Adrenal gland (tissue), 12 donors: ENCODE measurements around the gene GDF2. TPM values are rescaled to one million over a fixed set of nuclear protein-coding genes. Genes with fewer than 3 reads are reported as not detected.

Experiments
- DNase-seq, 7 donors: peaks; one replicate each; pipeline ENCODE4 v3.0.0-alpha.2; 2019 to 2020
- H3K27ac ChIP-seq, 5 donors: fragments of 200-600 bp; sonication (generic) in 4 of 5; 1 replicate in 3 of 5; 2 replicates in 2 of 5; pipeline versions ENCODE4 v1.5.1 to v1.8.0; 2016 to 2020; ENCODE audit warnings: mild to moderate bottlenecking in 1 of 5
- H3K27me3 ChIP-seq: fragments of 200-600 bp; 2 replicates; pipeline ENCODE4 v1.8.0; 2021
- H3K36me3 ChIP-seq, 2 donors: fragments of 200-600 bp; replicated peaks in 1 of 2; 1 replicate in 1 of 2; 2 replicates in 1 of 2; pipeline versions ENCODE4 v1.5.1 to v1.8.0; 2018 to 2022
- H3K4me1 ChIP-seq, 2 donors: fragments of 200-600 bp; replicated peaks in 1 of 2; 1 replicate in 1 of 2; 2 replicates in 1 of 2; pipeline versions ENCODE4 v1.5.1 to v1.8.0; 2018 to 2021
- H3K4me3 ChIP-seq, 4 donors: fragments of 200-600 bp; sonication (generic) in 3 of 4; one replicate each; pipeline ENCODE4 v1.5.1; 2016 to 2018
- H3K9me3 ChIP-seq, 3 donors: fragments of 200-600 bp; sonication (generic) in 1 of 3; replicated peaks in 1 of 3; 1 replicate in 2 of 3; 2 replicates in 1 of 3; pipeline versions ENCODE4 v1.5.1 to v1.8.0; 2016 to 2021
- CTCF ChIP-seq, 6 experiments: fragments of 450-650 bp in 4 of 6; fragments of 200-600 bp in 2 of 6; sonication (generic) in 1 of 6; IDR thresholded peaks; 1 replicate in 5 of 6; 2 replicates in 1 of 6; pipeline versions ENCODE4 v1.5.1 to v1.8.0; 2016 to 2021; ENCODE audit warnings: antibody characterized with exemption in 6 of 6, mild to moderate bottlenecking in 2 of 6, moderate library complexity in 1 of 6
- POLR2A ChIP-seq, 2 donors: fragments of 450-650 bp; IDR thresholded peaks; one replicate each; pipeline ENCODE4 v1.6.1; 2017; ENCODE audit warnings: antibody characterized with exemption in 2 of 2, mild to moderate bottlenecking in 2 of 2, moderate library complexity in 1 of 2
- WGBS, 4 donors: extraction: QIAGEN DNeasy Blood & Tissue Kit in 2 of 4; methylation state at CpG; one replicate each; pipeline versions ENCODE4 v1.1.5 to v1.1.7; 2013 to 2017; 5-methylcytosine and 5-hydroxymethylcytosine counted together
- intact Hi-C, 2 donors: fragments of 100-400 bp; cut with DNase I; formaldehyde crosslinking; loops; one replicate each; pipeline versions ENCODE4 v1.14.1 to v1.15.0; 2022 to 2023
- polyA plus RNA-seq, 3 donors: library from polyadenylated mRNA; stranded (reverse); fragments of 200-250 nt in 2 of 3; fragments of 350-450 nt in 1 of 3; fragmentation: Illumina TruSeq in 1 of 3; extraction: RNeasy Lipid Tissue Mini Kit (QIAGEN cat#74804) in 1 of 3; gene quantifications; one replicate each; pipeline ENCODE4 v1.2.3, GENCODE V29; 2013 to 2014
- total RNA-seq, 9 donors: library from RNA; depleted of rRNA in 4 of 9; stranded (reverse); fragments of >200 nt in 4 of 9; fragments of 120-200 nt in 1 of 9; fragmentation: NEBNext Ultra II Directional in 1 of 9; extraction: Animal tissue kit (Norgen Biotek cat#: 25700) in 1 of 9; gene quantifications; one replicate each; pipeline versions ENCODE4 v1.1.0 to v1.2.4, GENCODE V29; 2013 to 2023
- donor health status: healthy with polysubstance abuse.
- donor health status: Bipolar disorder and iron deficiency.
- donor health status: DM: yes; HTN: yes; CAD: no.
- donor health status: DM: no; HTN: no; CAD: no.
- donor health status: DM: no; HTN: no; CAD: no.
- donor health status: DM: yes; HTN: yes; CAD: no.

Gene GDF2
- total and polyA plus RNA-seq, 12 donors = 0.11 TPM; not detected in 11

GRCh38 chr10:47287805-47288204 lies 34.4 kb upstream of the GDF2 start:
- no peak overlapping the region for H3K27ac ChIP-seq
- no peaks in the 10 kb centered on the region for H3K9me3 ChIP-seq
- peak in 1 of 7 donors; percentile 31 for DNase-seq
- no peaks in the 10 kb centered on the region for H3K4me1 ChIP-seq
- intact Hi-C loops = no loop called here
- no peaks in the 10 kb centered on the region for H3K27me3 ChIP-seq
- no peak overlapping the region for H3K4me3 ChIP-seq
- H3K36me3 ChIP-seq = no peaks in the 10 kb centered on the region
- 80 to 91% (median 87%) methylated on average over 5 to 6 of the region's 6 CpGs for WGBS, 4 donors
- TF ChIP-seq POLR2A (IDR thresholded peaks at IDR 0.05) (no peak), CTCF (IDR thresholded peaks at IDR 0.05) (no peak)

GRCh38 chr10:47288236-47288635 lies 34.0 kb upstream of the GDF2 start:
- no peaks in the 10 kb centered on the region for H3K9me3 ChIP-seq
- 85 to 92% (median 92%) methylated on average over 8 of the region's 8 CpGs for WGBS, 4 donors

GRCh38 chr10:47288916-47289495 lies 33.2 kb upstream of the GDF2 start:
- H3K4me3 ChIP-seq = no peak overlapping the region
- intact Hi-C loops = no loop called here
- peak in 2 of 7 donors; percentile 3 to 14 for DNase-seq
- no peaks in the 10 kb centered on the region for H3K4me1 ChIP-seq
- H3K36me3 ChIP-seq = no peaks in the 10 kb centered on the region
- no peak overlapping the region for H3K27ac ChIP-seq
- WGBS, 4 donors = 70 to 80% (median 76%) methylated on average over 6 to 9 of the region's 9 CpGs
- H3K9me3 ChIP-seq = no peaks in the 10 kb centered on the region
- TF ChIP-seq POLR2A (IDR thresholded peaks at IDR 0.05) (no peak), CTCF (IDR thresholded peaks at IDR 0.05) (no peak)
- no peaks in the 10 kb centered on the region for H3K27me3 ChIP-seq

More at GRCh38 chr10:47288236-47288635, 34.0 kb upstream of the GDF2 start:
- no peak overlapping the region for H3K27ac ChIP-seq
- no peaks in the 10 kb centered on the region for H3K27me3 ChIP-seq
- no peaks in the 10 kb centered on the region for H3K4me1 ChIP-seq
- TF ChIP-seq POLR2A (IDR thresholded peaks at IDR 0.05) (no peak), CTCF (IDR thresholded peaks at IDR 0.05) (no peak)
- no peak overlapping the region for H3K4me3 ChIP-seq
- DNase-seq = peak in 1 of 7 donors; percentile 6
- H3K36me3 ChIP-seq = no peaks in the 10 kb centered on the region
- intact Hi-C loops = no loop called here

GRCh38 chr10:47289921-47290320 lies 32.3 kb upstream of the GDF2 start:
- no peaks in the 10 kb centered on the region for H3K9me3 ChIP-seq
- TF ChIP-seq POLR2A (IDR thresholded peaks at IDR 0.05) (no peak), CTCF (IDR thresholded peaks at IDR 0.05) (no peak)
- H3K27ac ChIP-seq = no peak overlapping the region
- 92 to 98% (median 92%) methylated on average over 4 to 6 of the region's 6 CpGs; no CpG with 5 or more reads in 1 of the 4 donors for WGBS, 4 donors
- intact Hi-C loops = no loop called here
- no peaks in the 10 kb centered on the region for H3K36me3 ChIP-seq
- no peaks in the 10 kb centered on the region for H3K4me1 ChIP-seq
- peak in 2 of 7 donors; percentile 3 to 13 for DNase-seq
- no peaks in the 10 kb centered on the region for H3K27me3 ChIP-seq
- no peak overlapping the region for H3K4me3 ChIP-seq
